ENCODE results near the gene ZFP3. TPM values are rescaled to one million over a fixed set of nuclear protein-coding genes. Genes with fewer than 3 reads are reported as not detected.

ZFP3 gene
- total RNA-seq, 4 donors from 2014 or later = 3.2 to 5.9 (median 4.0) TPM

DNA sequence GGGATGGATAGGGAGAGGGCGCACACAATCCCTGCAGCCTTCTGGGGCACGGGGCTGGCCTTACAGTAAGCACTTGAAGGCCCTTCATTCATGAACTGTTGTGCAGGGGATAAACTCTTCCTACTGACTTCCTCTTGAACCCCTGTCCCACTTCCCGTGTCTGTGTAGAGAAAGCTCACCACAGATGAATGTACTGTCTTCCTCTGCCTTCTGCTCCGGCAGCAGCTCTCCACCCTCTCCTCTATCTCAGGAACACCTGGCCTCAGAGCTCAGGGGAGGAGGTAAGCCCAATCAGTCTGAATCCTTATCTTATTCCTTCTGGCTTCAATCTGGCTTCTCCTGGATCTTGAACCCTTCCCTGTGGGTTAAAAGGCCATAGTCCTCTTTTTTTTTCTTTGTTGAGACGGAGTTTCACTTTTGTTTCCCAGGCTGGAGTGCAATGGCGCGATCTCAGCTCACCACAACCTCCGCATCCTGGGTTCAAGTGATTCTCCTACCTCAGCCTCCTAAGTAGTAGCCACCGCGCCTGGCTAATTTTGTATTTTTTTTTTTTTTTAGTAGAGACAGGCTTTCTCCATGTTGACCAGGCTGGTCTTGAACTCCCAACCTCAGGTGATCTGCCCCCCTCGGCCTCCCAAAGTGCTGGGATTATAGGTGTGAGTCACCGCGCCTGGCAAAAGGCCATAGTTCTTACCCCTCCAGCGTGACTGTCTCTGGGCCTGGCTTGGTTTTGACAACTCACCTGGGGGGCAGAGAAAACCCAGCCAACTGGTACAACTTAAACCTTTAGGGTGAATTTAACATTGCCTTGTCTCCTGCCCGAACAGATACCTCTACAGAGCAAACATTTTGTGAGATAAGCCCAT lies 35.9 kb upstream of the ZFP3 start:
- TF ChIP-seq, protein P1, sequence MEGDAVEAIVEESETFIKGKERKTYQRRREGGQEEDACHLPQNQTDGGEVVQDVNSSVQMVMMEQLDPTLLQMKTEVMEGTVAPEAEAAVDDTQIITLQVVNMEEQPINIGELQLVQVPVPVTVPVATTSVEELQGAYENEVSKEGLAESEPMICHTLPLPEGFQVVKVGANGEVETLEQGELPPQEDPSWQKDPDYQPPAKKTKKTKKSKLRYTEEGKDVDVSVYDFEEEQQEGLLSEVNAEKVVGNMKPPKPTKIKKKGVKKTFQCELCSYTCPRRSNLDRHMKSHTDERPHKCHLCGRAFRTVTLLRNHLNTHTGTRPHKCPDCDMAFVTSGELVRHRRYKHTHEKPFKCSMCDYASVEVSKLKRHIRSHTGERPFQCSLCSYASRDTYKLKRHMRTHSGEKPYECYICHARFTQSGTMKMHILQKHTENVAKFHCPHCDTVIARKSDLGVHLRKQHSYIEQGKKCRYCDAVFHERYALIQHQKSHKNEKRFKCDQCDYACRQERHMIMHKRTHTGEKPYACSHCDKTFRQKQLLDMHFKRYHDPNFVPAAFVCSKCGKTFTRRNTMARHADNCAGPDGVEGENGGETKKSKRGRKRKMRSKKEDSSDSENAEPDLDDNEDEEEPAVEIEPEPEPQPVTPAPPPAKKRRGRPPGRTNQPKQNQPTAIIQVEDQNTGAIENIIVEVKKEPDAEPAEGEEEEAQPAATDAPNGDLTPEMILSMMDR (IDR thresholded peaks at IDR 0.05; ENCODE audit: low read depth) = no peak

DNA sequence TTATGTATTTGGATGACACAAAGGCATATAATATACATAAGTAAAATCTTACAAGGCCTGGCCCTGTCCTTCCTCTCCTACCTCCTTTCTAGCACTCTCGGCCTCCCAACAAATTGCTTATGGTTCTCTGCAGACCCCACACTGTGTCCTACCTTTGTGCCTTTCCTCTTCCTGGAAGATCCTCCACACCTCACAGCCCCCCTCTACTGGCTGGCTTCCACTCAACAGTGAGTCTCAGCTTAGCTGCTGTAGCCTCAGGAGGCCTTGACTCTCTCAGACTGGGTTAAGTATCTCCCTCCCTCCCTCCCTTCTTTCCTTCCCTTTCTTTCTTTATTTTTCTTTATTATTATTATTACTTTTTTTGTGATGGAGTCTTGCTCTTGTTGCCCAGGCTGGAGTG lies 34.7 kb upstream of the ZFP3 start:
- TF ChIP-seq, protein P1 (IDR thresholded peaks at IDR 0.05; ENCODE audit: low read depth) = no peak

GRCh38 chr17:5044630-5045029 lies 33.6 kb upstream of the ZFP3 start:
- TF ChIP-seq, protein P1 (IDR thresholded peaks at IDR 0.05; ENCODE audit: low read depth) = no peak

- TF ChIP-seq, protein P1 (IDR thresholded peaks at IDR 0.05; ENCODE audit: low read depth) = no peak
Measured at GRCh38 chr17:5045496-5045895, 32.8 kb upstream of the ZFP3 start.

DNA sequence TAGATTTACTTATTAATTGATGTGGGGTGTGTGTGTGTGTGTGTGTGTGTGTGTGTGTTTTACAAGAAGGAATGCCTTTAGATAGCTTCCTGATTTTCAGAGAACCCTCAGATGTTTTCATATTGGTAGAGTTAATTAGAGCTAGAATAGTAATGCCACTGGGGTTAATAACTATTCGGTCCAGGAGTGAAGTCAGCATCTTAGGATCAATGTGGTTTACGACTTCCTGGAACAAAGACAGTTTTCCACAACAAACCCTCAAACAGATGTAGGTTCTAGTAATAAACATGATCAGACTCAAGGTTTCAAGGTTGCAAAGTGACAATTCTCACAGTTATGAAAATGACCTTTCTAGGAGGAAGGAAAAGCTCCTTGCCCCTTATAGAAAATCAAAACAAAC lies 30.8 kb upstream of the ZFP3 start:
- TF ChIP-seq, protein P1 (IDR thresholded peaks at IDR 0.05; ENCODE audit: low read depth) = no peak

GRCh38 chr17:5049314-5049841 lies 28.9 kb upstream of the ZFP3 start:
- TF ChIP-seq, protein P1 (IDR thresholded peaks at IDR 0.05; ENCODE audit: low read depth) = no peak

- TF ChIP-seq, protein P1 (IDR thresholded peaks at IDR 0.05; ENCODE audit: low read depth) = no peak
Measured at GRCh38 chr17:5050278-5050677, 28.0 kb upstream of the ZFP3 start.

Measured in subcutaneous adipose tissue (tissue), 4 donors.